Hematopoietic multipotent progenitor cell treated with erythropoietin and hydrocortisone succinate and interleukin-3 and kit ligand, for 4 days (in vitro differentiated cells): ENCODE results near the gene LYPD8.

Source experiments
- DNase-seq: peaks from one replicate; pipeline ENCODE4 v3.0.0-alpha.2; 2015

The LYPD8 gene

DNA sequence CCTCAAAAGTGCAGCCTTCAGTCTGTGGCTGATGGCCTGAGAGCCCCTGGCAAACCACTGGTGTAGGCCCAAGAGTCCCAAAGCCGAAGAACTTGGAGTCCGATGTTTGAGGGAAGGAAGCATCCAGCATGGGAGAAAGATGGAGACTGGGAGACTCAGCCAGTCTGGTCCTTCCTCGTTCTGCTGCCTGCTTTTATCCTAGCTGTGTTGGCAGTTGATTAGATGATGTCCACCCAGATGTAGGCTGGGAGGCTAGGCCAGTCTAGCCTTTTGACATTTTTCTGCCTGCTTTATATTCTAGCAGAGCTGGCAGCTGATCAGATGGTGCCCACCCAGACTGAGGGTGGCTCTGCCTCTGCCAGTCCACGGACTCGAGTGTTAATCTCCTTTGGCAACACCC lies 1.1 kb upstream of the LYPD8 start:
- no peak for DNase-seq

- DNase-seq, result no peak
Observed at GRCh38 chr1:248756151-248756550, 592 bp upstream of the LYPD8 start.

- no peak for DNase-seq
Observed at GRCh38 chr1:248753708-248754280, 1.8 kb downstream of the LYPD8 start.

DNA sequence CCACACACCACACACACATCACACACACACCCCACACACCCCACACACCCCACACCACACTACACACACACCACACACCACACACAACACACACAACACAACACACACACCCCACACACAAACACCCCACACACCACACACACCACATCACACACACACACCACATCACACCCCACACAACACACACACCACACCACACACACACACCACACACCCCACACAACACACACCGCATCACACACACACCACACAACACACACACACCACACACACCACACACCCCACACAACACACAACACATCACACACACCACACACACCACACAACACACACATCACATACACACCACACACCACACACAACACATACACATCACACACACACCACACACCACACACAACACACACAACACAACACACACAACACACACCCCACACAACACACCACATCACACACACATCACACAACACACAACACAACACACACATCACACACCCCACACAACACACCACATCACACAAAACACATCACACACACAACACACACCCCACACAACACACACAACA lies 2.4 kb downstream of the LYPD8 start:
- DNase-seq, result no peak

DNA sequence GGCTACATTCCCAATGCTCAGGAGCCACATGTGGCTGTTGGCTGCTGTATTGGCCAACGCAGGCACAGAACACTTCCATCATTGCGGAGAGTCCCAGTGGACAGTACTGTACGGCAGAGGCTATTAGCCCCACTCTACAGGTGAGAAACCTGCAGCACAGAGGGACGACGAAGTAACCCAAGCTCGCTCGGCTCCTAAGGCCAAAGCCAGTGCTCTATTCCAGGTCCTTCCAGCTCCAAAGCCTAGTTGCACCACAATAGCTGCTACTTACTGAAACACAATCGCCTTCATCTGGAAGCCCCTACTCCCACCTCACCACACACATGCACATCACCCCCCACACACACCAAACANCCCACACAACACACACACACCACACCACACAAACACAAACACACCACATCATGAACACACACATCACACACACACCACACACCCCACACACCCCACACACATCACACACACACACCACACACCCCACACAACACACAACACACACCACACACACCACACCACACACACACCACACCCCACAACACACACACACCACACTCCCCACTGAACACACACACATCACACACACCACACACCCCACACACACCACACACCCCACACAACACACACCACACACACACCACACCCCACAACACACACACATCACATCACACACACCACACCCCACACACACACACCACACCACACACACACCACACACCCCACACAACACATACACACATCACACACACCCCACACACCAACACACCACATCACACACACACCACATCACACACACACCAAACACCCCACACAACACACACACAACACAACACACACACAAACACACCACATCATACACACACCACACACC lies 3.2 kb downstream of the LYPD8 start:
- DNase-seq, result peak; percentile 52

GRCh38 chr1:248751635-248752034 lies 3.9 kb downstream of the LYPD8 start:
- no peak for DNase-seq

- DNase-seq, result peak; percentile 56
Observed at GRCh38 chr1:248751142-248751541, 4.4 kb downstream of the LYPD8 start.

DNA sequence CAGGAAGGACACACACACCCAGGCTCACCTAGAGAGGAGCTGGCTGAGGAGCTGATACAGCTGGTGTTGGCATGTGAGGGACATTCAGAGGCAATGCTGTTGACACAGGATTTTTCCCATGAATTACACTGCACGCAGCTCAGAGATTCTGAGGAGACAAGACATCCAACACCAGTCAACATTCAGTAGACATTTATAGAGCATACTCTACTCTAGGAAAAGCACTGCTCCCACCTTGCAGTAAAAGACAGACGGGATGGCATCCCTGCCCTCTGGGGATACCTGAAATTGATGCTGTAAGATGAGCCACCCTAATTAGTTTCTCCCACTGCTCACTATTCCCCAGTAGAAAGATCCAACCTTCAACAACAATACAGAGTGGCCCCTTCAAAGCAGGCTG lies 5.1 kb downstream of the LYPD8 start:
- no peak for DNase-seq

- no peak for DNase-seq
Observed at GRCh38 chr1:248748211-248748610, 7.3 kb downstream of the LYPD8 start.

- DNase-seq, result no peak
Observed at GRCh38 chr1:248740876-248741275, 14.7 kb downstream of the LYPD8 start.

- peak; percentile 16 for DNase-seq
Observed at GRCh38 chr1:248739572-248740205, 15.9 kb downstream of the LYPD8 start.

GRCh38 chr1:248737457-248737856 lies 18.1 kb downstream of the LYPD8 start:
- no peak for DNase-seq

DNA sequence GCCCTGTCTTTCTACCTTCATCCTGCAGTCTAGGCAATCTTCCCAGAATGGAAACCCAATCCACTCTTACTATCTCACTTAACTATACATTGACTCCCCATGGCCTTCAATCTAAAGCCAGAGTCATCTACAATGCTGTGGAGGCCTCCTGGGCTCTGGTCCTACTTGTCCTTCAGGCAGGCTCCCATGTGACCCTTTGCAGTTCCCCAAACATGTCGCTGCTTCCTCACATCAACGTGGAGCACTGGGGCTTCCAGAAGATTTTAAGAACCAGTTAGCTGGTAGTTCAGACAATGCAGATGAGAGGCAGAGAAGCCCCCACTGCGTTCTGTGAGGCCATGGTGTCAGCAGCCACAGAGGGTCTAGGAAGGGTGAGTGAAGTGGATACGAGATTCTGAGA lies 18.6 kb downstream of the LYPD8 start:
- no peak for DNase-seq

DNA sequence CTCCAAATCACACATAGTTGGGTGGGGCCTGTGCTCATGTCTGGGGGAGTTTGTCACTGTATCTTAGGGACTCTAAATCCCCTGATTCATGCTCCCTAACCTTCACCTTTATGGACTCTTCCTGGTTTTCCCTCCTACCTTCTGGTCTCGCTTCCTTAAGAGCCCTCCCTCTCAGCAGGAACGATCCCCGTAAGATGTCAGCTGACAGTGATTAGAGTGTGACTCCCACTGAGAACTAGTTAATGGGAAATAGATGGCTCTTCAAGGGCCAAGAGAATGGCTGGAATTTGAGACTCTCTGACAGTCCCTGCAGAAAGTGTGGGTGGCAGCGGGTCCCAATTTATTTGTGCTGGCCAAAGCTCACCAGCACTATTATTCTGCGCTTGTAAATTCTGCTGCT lies 22.0 kb downstream of the LYPD8 start:
- no peak for DNase-seq

GRCh38 chr1:248730507-248731335 lies 24.8 kb downstream of the LYPD8 start:
- no peak for DNase-seq

- DNase-seq, result no peak
Observed at GRCh38 chr1:248714248-248714647, 41.3 kb downstream of the LYPD8 start.

DNA sequence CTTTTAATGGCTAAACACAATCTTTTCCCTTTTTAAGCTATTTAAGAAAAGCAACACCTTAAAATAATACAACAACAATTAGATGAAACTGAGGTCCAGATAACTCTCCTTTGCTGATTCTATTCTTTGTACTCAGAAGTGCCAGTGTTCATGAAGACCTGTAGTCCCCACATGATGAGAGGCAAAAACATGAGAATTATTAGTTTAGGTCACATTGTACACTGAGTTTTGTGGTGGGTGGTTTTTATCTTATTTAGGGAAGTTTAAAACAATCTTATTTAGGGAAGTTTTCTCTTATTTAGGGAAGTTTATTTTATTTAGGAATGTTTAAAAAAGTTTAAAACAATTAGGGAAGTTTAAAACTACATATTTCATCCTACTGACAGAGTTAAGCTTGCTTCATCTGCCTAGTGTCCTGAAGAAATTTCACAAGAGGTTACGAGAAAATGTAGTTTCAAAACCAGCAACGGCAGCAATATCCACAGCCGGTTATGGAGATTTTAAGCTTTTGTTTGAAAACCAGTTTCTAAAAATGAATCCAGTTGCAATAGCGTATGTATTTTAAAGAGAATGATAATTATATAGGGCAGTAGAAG lies 45.2 kb downstream of the LYPD8 start:
- DNase-seq, result peak; percentile 48

DNA sequence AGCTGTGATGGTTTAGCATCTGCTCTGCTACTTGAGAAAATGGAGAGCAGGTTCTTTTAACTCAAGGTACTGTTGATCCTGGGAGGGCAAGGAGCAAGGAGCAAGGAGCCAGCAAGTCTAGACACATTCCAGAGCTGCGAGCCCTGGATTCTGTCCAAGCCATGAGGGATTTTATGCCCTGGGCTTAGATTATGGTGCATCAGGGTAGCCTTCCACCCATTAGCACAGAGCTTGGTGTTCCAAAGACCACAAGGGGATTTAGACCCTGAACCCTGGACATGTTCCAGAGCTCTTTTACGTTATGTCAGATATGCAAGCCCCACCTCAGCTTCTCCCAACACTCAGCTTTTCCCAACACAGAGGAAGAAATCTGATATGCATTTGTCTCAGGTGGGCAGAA lies 51.0 kb downstream of the LYPD8 start:
- DNase-seq, result no peak

DNA sequence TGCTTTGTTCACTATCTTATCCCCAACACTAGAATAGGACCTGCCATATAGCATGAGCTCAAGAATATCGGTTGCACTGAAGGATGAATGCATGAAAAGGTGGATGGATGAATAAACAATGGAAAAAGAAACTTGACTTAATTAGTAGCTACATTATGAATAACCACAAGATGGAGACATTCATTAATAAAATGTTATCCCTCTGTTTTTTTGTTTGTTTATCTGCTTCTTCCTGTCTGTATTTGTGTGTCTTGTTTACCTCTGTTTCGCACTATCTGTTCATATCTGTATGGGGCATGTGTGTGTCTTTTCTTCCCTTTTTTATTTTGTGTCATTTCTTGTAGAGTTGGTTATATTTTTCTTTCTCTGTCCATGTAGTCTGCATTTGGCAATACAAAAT lies 51.9 kb downstream of the LYPD8 start:
- DNase-seq, result peak; percentile 23

- no peak for DNase-seq
Observed at GRCh38 chr1:248702714-248703113, 52.8 kb downstream of the LYPD8 start, which contains the start of gene OR14I1. OR14I1 (minus strand) TSS chr1:248702766.

DNA sequence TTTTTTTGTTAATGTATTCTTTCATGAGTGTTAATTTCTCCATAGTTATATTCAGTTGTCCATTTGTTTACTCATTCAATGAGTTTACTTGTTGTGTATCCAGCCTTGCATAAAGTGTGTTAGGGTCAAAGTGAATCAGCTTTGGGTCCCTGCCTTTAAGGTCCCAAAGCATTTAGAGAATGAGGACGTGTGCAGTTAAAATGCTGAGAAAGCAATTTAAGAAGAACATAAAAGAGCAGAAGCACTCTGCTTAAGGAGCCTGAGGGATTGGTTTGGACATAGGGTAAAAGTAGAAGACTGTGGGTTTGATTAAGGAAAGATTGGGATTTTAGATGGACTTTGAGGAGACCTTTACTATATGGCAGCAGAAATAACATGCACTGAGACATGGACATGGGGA lies 56.5 kb downstream of the LYPD8 start:
- DNase-seq, result no peak

DNA sequence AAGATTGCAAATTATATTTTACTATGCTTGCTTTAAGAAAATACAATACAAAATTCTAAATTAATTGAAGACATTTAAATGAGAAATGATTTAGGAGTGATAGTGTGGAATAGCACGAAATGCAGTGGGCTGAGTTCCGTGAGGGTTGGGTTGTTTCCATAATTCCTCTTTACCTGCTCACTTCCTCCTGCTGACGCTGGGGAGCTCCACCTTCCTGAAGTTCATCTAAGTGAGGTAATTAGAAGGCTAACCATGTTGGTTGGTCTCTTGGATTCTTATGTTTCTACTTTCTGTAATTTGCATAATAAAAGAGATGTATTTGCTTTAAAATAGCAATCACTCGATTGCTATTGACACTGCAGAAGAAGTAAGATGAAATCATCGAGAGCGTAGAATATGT lies 57.7 kb downstream of the LYPD8 start:
- DNase-seq, result no peak
